ENCODE measurements around the gene DISC1. TPM values are rescaled to one million over a fixed set of nuclear protein-coding genes. Genes with fewer than 3 reads are reported as not detected.

DISC1 gene
- total RNA-seq, 3 donors from 2014 or later, result 4.8 to 11.3 (median 8.9) TPM

DNA sequence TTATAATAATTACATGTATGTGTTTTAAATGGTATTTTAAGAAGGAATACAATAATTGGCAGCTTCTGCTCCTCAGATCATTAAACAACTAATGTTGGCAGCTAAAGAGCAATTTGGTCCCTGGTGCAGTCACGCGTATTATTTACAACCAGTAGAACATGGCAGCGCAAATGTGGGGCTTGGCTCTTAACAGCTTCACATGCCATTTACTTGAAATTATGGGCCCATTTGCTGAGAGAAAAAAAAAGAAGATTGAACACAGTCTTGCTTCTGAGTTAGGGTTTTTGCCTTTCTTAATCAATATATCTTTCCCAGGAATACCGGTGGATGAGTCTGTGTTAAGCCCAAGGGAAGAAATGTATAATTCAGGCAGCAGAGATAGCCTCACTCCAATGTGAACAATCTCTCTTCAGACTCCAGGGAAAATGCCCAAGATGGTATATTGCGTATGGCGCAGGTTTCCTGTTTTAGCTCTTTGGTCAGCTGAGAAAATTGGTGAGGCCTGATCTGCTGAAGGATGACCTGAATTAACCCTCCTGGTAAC, 174.5 kb downstream of the DISC1 start:
- Histone ChIP-seq H3K36me3 (ENCODE audit: low read depth) (no peaks in the 10 kb centered on the region), H3K9me3 (no peaks in the 10 kb centered on the region), H3K4me1 (ENCODE audit: low read depth) (no peaks in the 10 kb centered on the region), H3K4me3 (no peak overlapping the region)
- intact Hi-C loops (cut with DNase I, micrococcal nuclease), result no loop called here
- TF ChIP-seq CTCF (IDR thresholded peaks at IDR 0.05), result no peak
- ATAC-seq, result no peak
- DNase-seq, result no peak

DNA sequence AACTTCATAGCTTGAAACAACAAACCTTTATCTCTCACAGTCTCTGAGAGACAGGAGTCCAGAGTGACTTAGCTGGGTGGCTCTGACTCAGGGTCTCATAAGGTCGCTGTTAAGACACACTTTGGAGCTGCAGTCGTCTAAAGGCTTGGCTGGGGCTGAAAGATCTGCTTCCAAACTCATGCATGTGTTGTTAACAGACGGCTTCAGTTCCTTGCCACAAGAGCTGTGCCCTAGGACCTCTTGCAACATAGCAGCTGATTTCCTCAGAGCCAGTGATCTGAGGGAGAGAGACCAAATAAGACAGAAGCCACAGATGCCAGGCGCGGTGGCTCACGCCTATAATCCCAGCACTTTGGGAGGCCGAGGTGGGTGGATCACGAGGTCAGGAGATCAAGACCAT, 176.8 kb downstream of the DISC1 start:
- Histone ChIP-seq H3K4me1 (ENCODE audit: low read depth) (no peaks in the 10 kb centered on the region), H3K36me3 (ENCODE audit: low read depth) (no peaks in the 10 kb centered on the region), H3K9me3 (no peaks in the 10 kb centered on the region), H3K4me3 (no peak overlapping the region)
- no peak for ATAC-seq
- intact Hi-C loops (cut with DNase I, micrococcal nuclease), result no loop called here
- peak in 1 of 3 donors; percentile 6 for DNase-seq
- TF ChIP-seq CTCF (IDR thresholded peaks at IDR 0.05), result no peak

DNA sequence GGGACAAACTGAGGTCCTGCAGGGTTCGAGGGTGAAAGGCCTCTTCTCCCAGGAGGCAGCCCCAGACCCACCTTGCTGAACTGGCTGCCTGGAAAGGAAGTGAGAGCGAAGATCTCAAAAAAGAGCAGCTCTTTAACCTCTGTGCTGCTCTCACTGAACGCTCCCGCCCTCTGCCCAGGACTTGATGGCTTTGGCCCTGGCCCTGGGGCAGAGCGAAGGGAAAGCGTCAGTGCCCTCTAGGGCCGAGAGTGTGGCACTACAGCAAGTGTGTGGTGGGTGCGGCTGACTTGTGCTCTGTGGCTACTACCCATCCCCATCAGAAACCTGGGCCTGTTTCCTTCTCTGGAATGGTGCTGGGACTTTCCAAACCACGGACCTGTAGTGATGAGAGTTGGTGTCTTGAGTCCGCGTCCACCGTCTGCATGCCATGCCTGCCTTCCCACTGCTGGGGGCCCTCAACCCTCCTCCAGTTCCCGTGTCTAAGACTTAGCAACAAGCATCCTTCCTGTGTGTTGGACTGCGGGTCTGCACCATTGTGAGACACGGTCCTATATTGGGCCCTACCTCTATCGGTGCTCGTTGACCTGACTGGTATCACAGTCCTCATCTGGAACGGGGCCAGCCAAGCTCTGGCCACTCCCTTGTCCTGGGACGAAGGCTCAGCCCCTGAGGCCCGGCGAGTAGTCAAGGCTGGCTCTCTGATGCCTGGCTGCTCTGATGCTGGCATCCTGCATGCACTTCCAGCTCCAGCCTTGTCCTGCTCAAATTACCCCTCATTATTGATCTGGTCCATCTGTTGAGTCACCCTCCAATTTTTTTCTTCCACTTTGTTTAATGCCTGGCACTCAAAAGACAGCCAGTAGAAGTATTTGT, 180.3 kb downstream of the DISC1 start:
- peak; percentile 97 for ATAC-seq
- Histone ChIP-seq H3K4me1 (ENCODE audit: low read depth) (no peaks in the 10 kb centered on the region), H3K4me3 (no peak overlapping the region), H3K36me3 (ENCODE audit: low read depth) (no peaks in the 10 kb centered on the region), H3K9me3 (no peaks in the 10 kb centered on the region)
- peak; percentile 56 to 75 (median 65) for DNase-seq
- TF ChIP-seq CTCF (IDR thresholded peaks at IDR 0.05), result peak; percentile 33
- intact Hi-C loops (cut with DNase I, micrococcal nuclease), result no loop called here

DNA sequence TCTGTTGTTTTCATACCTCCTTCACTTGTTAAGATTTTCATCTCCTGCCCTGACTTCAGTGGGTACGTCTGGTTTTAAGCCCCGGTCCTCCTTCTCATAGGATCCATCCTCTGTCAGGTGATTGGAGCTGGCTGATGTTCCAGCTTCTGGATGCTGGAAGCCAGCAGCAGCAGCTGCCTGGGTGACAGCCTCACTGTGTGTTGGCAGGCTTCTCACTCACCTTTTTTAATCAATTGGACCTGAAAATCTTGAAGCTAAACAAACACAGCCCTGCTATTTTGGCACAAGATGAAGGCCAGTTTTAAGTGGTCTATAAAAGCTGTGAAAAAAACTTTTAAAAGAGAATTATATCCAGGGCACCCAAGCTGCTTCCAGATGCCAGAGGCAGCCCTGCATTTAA, 181.0 kb downstream of the DISC1 start:
- H3K4me1 ChIP-seq (ENCODE audit: low read depth), result no peaks in the 10 kb centered on the region
- ATAC-seq (no peak), DNase-seq (no peak)
- no peaks in the 10 kb centered on the region for H3K36me3 ChIP-seq (ENCODE audit: low read depth)
- H3K4me3 ChIP-seq, result no peak overlapping the region
- H3K9me3 ChIP-seq, result no peaks in the 10 kb centered on the region
- no peak for TF ChIP-seq CTCF (IDR thresholded peaks at IDR 0.05)
- intact Hi-C loops (cut with DNase I, micrococcal nuclease), result no loop called here

- no peaks in the 10 kb centered on the region for H3K9me3 ChIP-seq
- no peaks in the 10 kb centered on the region for H3K4me1 ChIP-seq (ENCODE audit: low read depth)
- no peak for TF ChIP-seq CTCF (IDR thresholded peaks at IDR 0.05)
- intact Hi-C loops (cut with DNase I, micrococcal nuclease), result no loop called here
- H3K4me3 ChIP-seq, result no peak overlapping the region
- no peak for DNase-seq
- no peak for ATAC-seq
- no peaks in the 10 kb centered on the region for H3K36me3 ChIP-seq (ENCODE audit: low read depth)
These were observed 181.5 kb downstream of the DISC1 start for GRCh38 chr1:231808116-231808515.
